Neural progenitor cell (in vitro differentiated cells): Measurements from ENCODE around the gene KEAP1. TPM values are rescaled to one million over a fixed set of nuclear protein-coding genes. Genes with fewer than 3 reads are reported as not detected.

Experiments
- DNase-seq: peaks from one replicate; pipeline ENCODE4 v3.0.0-alpha.2; 2016; ENCODE audit warnings: low spot score
- H2AFZ ChIP-seq: fragments of 200-600 bp; sonication (generic); replicated peaks from 2 replicates; pipeline ENCODE4 v1.6.1; 2016; ENCODE audit warnings: antibody characterized with exemption
- H3F3A ChIP-seq: fragments of 200-600 bp; sonication (generic); 2 replicates; pipeline ENCODE4 v1.6.1; 2016; ENCODE audit warnings: antibody characterized with exemption, low read depth
- H3K27ac ChIP-seq: fragments of 200-600 bp; sonication (generic); 2 replicates; pipeline ENCODE4 v1.5.1; 2016; ENCODE audit warnings: mild to moderate bottlenecking
- H3K27me3 ChIP-seq: fragments of 200-600 bp; sonication (generic); 2 replicates; pipeline ENCODE4 v1.6.1; 2016; ENCODE audit warnings: mild to moderate bottlenecking, moderate library complexity
- H3K36me3 ChIP-seq: fragments of 200-600 bp; sonication (generic); 2 replicates; pipeline ENCODE4 v1.5.1; 2016
- H3K4me1 ChIP-seq: fragments of 200-600 bp; sonication (generic); 2 replicates; pipeline ENCODE4 v1.6.1; 2016; ENCODE audit warnings: mixed run types
- H3K4me2 ChIP-seq: fragments of 200-600 bp; sonication (generic); 2 replicates; pipeline ENCODE4 v1.6.1; 2016
- H3K4me3 ChIP-seq: fragments of 200-600 bp; sonication (generic); 2 replicates; pipeline ENCODE4 v1.5.1; 2016
- H3K79me2 ChIP-seq: fragments of 200-600 bp; sonication (generic); 2 replicates; pipeline ENCODE4 v1.6.1; 2016; ENCODE audit warnings: low read depth
- H3K9ac ChIP-seq: fragments of 200-600 bp; sonication (generic); 2 replicates; pipeline ENCODE4 v1.6.1; 2016
- H3K9me3 ChIP-seq: fragments of 200-600 bp; sonication (generic); 2 replicates; pipeline ENCODE4 v1.5.1; 2016; ENCODE audit warnings: low read depth
- H4K20me1 ChIP-seq: fragments of 200-600 bp; sonication (generic); 2 replicates; pipeline ENCODE4 v1.6.1; 2016; ENCODE audit warnings: low read depth
- H3K27ac Mint-ChIP-seq: 3 replicates; pipeline ENCODE4 v1.8.0; 2021; ENCODE audit warnings: mixed read lengths
- H3K27me3 Mint-ChIP-seq: 2 replicates; pipeline ENCODE4 v1.8.0; 2022; ENCODE audit warnings: low read depth, mild to moderate bottlenecking, inconsistent platforms, moderate library complexity, mixed read lengths; ENCODE audit not compliant: insufficient read depth
- H3K36me3 Mint-ChIP-seq: 3 replicates; pipeline ENCODE4 v1.8.0; 2021; ENCODE audit warnings: mixed read lengths
- H3K4me1 Mint-ChIP-seq: 3 replicates; pipeline ENCODE4 v1.8.0; 2021; ENCODE audit warnings: mixed read lengths
- H3K4me3 Mint-ChIP-seq: 3 replicates; pipeline ENCODE4 v1.8.0; 2021; ENCODE audit warnings: mild to moderate bottlenecking, moderate library complexity, mixed read lengths
- H3K9me3 Mint-ChIP-seq: 3 replicates; pipeline ENCODE4 v1.8.0; 2020; ENCODE audit warnings: mixed read lengths
- CTCF ChIP-seq: fragments of 200-600 bp; sonication (generic); IDR thresholded peaks from 2 replicates; pipeline ENCODE4 v1.5.1; 2017; ENCODE audit warnings: antibody characterized with exemption, mild to moderate bottlenecking
- EZH2 ChIP-seq: fragments of 200-600 bp; sonication (generic); IDR thresholded peaks from 2 replicates; pipeline ENCODE4 v1.6.1; 2017; ENCODE audit warnings: antibody characterized with exemption, mild to moderate bottlenecking, moderate library complexity
- EZH2phosphoT487 ChIP-seq: fragments of 200-600 bp; sonication (generic); IDR thresholded peaks from 2 replicates; pipeline ENCODE4 v1.6.1; 2017; ENCODE audit warnings: antibody characterized with exemption
- total RNA-seq: library from RNA; depleted of rRNA; stranded (reverse); fragments of >200 nt; gene quantifications from 2 replicates; pipeline ENCODE4 v1.2.3, GENCODE V29; 2015; ENCODE audit warnings: low replicate concordance

Gene KEAP1
- total RNA-seq, 1 donor from 2014 or later = 25.2 TPM

GRCh38 chr19:10450191-10450852 is 52.8 kb downstream of the KEAP1 start:
- H3K79me2 ChIP-seq = no peaks in the 10 kb centered on the region
- Mint-ChIP-seq H3K27me3 (peaks cover 5% of the 10 kb centered on the region), H3K36me3 (no peaks in the 10 kb centered on the region), H3K27ac (no peak overlapping the region), H3K9me3 (no peaks in the 10 kb centered on the region), H3K4me1 (peaks cover 26% of the 10 kb centered on the region), H3K4me3 (peak overlapping the region; percentile 70)
- H3K9me3 ChIP-seq = no peaks in the 10 kb centered on the region
- no peak for DNase-seq
- H3K27me3 ChIP-seq = no peaks in the 10 kb centered on the region
- no peak overlapping the region for H2AFZ ChIP-seq
- H3K36me3 ChIP-seq = no peaks in the 10 kb centered on the region
- H3K4me1 ChIP-seq = peaks cover 19% of the 10 kb centered on the region
- TF ChIP-seq CTCF (no peak), EZH2phosphoT487 (no peak), EZH2 (no peak)
- H3F3A ChIP-seq = no peaks in the 10 kb centered on the region
- H3K27ac ChIP-seq = no peak overlapping the region
- no peak overlapping the region for H3K4me2 ChIP-seq
- no peak overlapping the region for H3K9ac ChIP-seq
- no peak overlapping the region for H3K4me3 ChIP-seq
- no peaks in the 10 kb centered on the region for H4K20me1 ChIP-seq

- no peaks in the 10 kb centered on the region for H3K27me3 ChIP-seq
- Mint-ChIP-seq H3K36me3 (no peaks in the 10 kb centered on the region), H3K4me3 (no peak overlapping the region), H3K27ac (no peak overlapping the region), H3K4me1 (peaks cover 18% of the 10 kb centered on the region), H3K27me3 (peaks cover 9% of the 10 kb centered on the region), H3K9me3 (no peaks in the 10 kb centered on the region)
- no peaks in the 10 kb centered on the region for H3K36me3 ChIP-seq
- H3K4me3 ChIP-seq = no peak overlapping the region
- no peak overlapping the region for H3K27ac ChIP-seq
- no peaks in the 10 kb centered on the region for H4K20me1 ChIP-seq
- H3K9me3 ChIP-seq = no peaks in the 10 kb centered on the region
- no peak overlapping the region for H2AFZ ChIP-seq
- H3K4me2 ChIP-seq = no peak overlapping the region
- no peak for TF ChIP-seq CTCF
- no peak for TF ChIP-seq EZH2
- no peak for TF ChIP-seq EZH2phosphoT487
- H3K79me2 ChIP-seq = no peaks in the 10 kb centered on the region
- H3K9ac ChIP-seq = no peak overlapping the region
- H3K4me1 ChIP-seq = peaks cover 12% of the 10 kb centered on the region
- no peak for DNase-seq
- H3F3A ChIP-seq = no peaks in the 10 kb centered on the region
Measured at GRCh38 chr19:10449037-10449436, 54.1 kb downstream of the KEAP1 start.

GRCh38 chr19:10442698-10443097 is 60.5 kb downstream of the KEAP1 start:
- no peak for DNase-seq
- H3K36me3 Mint-ChIP-seq = no peaks in the 10 kb centered on the region
- no peak overlapping the region for H3K27ac ChIP-seq
- H3F3A ChIP-seq = no peaks in the 10 kb centered on the region
- no peak overlapping the region for H3K9ac ChIP-seq
- H3K4me1 ChIP-seq = no peaks in the 10 kb centered on the region
- no peak overlapping the region for H3K4me3 Mint-ChIP-seq
- H3K9me3 ChIP-seq = no peaks in the 10 kb centered on the region
- no peaks in the 10 kb centered on the region for H4K20me1 ChIP-seq
- H3K4me2 ChIP-seq = no peak overlapping the region
- H3K36me3 ChIP-seq = no peaks in the 10 kb centered on the region
- no peak overlapping the region for H3K4me3 ChIP-seq
- TF ChIP-seq EZH2phosphoT487 (no peak), EZH2 (no peak), CTCF (no peak)
- peaks cover 9% of the 10 kb centered on the region for H3K27me3 Mint-ChIP-seq
- H2AFZ ChIP-seq = no peak overlapping the region
- H3K27ac Mint-ChIP-seq = no peak overlapping the region
- H3K79me2 ChIP-seq = no peaks in the 10 kb centered on the region
- H3K27me3 ChIP-seq = no peaks in the 10 kb centered on the region
- H3K4me1 Mint-ChIP-seq = no peaks in the 10 kb centered on the region
- H3K9me3 Mint-ChIP-seq = no peaks in the 10 kb centered on the region
